GM18505 (cell line): Measurements from ENCODE around the gene CHRDL2.
A peak's percentile ranks its signal among the peaks of the same experiment; 100 is the strongest.
"Not testable (repeated sequence)": the region's sequence is repeated elsewhere in the genome, so short reads cannot be mapped to it uniquely, and the experiment has no call there.

Experiments
- ATAC-seq: cut with Tn5 transposase; IDR thresholded peaks from one replicate; pipeline ENCODE4 v1.9.1; 2021; ENCODE audit not compliant: unreplicated experiment
- POLR2A ChIP-seq: IDR thresholded peaks from 4 replicates; pipeline ENCODE4 v1.6.1; 2011; ENCODE audit warnings: borderline replicate concordance; ENCODE audit not compliant: insufficient read depth, insufficient read length; ENCODE audit errors: extremely low read depth

Gene CHRDL2

DNA sequence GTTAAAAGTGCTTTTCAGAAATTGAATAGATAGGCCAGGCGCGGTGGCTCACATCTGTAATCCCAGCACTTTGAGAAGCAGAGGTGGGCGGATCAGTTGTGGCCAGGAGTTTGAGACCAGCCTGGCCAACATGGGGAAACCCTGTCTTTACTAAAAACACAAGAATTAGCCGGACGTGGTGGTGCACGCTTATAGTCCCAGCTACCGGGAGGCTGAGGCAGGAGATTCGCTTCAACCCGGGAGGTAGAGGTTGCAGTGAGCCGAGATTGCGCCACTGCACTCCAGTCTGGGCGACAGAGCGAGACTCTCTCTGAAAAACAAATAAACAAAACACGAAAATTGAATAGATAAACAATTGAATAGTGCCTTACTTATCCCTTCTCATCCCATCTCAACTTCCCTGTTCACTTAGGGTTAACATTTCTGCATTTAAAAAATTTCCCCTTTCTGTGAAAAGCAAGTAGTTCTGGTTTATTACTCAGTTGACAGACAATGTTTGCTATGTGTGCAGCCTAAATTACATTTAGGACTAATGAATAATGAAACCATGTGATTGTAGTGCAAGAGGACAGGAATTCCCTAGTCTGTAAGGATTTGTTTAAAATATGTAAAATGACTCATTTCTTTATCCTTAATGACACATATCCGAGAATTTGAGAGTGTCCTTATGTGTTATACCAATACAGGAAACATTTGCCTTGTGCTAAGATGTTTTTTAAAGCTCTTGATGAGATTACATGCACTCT, 23.5 kb upstream of the CHRDL2 start:
- ATAC-seq: no peak
- TF ChIP-seq POLR2A: no peak

DNA sequence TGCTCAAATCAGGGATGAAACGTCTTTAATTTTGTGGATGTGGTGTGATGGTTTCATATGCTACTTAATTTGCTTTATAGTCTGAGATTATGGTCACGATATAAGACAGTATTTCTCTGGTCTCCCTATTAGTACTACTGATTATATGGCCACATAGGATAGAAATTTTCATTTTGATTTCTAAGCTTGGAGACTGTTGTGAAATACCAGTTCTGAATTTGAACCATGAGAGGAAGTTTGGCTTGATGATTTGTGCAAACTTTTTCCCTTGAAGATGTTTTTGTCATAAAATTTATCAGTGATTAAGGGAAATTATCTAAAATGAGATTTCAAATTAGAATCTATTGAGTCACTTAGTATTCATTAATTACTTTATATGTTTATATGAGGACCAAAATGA, 20.1 kb upstream of the CHRDL2 start:
- no peak for ATAC-seq
- TF ChIP-seq POLR2A: no peak

DNA sequence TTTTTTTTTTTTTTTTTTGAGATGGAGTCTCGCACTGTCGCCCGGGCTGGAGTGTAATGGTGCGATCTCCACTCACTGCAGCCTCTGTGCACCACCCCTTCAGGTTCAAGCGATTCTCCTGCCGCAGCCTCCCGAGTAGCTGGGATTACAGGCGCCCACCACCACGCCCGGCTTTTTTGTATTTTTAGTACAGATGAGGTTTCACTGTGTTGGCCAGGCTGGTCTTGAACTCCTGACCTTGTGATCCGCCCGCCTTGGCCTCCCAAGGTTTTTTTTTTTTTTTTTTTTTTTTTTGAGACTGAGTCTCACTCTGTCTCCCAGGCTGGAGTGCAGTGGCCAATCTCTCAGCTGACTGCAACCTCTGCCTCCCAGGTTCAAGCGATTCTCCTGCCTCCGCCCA, 19.4 kb upstream of the CHRDL2 start:
- not testable (repeated sequence) for ATAC-seq

DNA sequence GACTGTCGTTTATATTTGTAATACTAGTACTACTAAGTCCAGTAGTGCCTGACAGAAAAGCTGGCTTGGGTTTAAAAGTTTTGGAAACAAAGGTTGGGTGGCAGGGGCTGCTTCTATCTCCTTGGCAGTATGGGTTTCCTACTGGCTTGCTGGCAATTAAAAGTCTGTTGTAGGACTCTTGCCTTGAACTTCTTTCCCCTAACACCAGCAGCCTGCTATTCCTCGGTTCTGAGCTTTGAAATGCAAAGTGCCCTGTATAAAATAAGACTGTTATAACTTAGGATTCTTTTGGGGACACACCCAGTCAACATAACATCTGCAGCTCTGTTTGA, 18.7 kb upstream of the CHRDL2 start:
- ATAC-seq: no peak
- TF ChIP-seq POLR2A: no peak

DNA sequence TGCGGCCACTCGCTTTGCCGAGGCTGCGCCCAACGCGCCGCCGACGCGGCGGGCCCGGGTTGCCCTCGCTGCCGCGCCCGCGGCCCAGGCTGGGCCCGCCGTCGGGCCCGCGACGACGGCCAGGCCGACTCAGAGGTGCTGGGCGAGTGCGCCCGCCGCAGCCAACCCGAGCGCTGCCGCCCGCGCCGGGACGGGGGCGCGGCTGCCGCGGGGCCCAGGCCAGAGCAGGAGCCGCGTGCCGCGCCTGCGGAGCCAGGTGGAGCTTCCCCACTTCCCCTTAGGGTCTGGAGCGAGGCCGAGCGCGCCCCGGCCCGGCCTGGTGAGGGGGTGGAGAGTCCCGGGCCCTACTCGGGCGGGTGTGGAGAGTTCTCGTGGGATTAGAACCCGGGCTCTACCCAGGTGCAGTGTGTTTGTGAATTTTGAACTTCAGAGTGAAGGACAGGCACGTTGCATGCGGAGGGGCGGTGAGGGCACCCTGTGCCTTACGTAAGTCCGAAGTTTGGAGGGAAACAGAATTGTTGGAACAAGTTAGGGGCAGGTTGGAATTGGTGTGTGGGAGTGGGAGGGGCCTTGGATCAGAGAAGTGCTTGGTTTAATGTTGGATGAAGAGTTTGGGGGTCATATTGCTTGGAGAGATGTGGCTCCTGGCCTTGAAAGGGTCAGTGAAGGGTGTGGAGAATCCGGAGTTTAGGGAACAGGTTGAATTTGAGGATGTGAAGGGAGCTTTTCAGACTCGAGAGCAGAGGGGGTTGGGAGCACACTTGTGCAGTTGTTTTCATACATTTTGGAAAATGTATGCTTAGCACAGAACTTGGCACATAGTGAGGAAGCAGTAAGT, 18.1 kb upstream of the CHRDL2 start:
- peak; percentile 50 for ATAC-seq
- TF ChIP-seq POLR2A: no peak

DNA sequence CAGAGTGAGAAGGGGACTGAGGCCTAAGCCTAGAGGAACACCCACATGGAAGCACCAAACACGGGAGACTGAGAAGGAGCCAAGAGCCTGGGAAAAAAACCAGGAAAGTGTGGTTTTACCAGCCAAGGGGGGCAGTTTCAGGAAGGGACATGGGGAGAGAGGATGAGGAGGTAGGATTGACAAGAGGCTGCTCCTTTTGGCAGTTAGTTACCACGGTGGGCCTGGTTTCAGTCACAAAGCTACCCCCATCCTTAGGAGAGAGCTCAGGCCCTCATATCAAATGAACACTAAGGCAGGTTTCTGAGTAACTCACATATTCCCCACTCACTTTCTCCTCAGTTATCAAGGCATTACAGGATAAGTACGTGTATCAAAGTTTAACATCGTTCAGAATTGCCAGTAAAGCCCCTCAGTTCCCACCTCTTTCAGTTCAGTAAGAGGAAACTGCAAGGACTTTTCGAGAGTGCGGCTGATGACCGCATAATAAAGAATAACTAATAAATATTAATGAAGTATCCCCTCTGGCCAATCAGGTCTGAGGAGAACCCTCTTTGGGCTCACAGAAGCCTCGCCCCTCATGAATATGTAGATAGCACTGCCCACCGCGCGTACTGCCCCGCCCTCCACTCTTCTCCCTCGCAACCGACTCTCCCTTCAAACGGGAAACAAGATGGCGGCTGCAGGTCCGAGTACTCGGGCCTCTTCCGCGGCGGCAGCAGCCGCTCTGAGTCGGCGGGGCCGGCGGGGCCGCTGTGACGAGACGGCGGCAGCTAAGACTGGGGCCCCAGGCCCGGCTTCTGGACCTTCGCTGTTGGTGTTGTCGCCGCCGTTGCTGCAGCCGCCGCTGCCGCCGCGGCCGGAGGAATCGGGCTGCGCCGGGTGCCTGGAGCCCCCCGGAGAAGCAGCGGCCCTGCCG, 17.2 kb upstream of the CHRDL2 start, which contains the start of gene RNF169:
TSS of gene RNF169 (plus strand) at position 639 of the 916 bp plus-strand sequence. CDS start at position 671, 32 bp downstream.
- TF ChIP-seq POLR2A: peak; percentile 91

DNA sequence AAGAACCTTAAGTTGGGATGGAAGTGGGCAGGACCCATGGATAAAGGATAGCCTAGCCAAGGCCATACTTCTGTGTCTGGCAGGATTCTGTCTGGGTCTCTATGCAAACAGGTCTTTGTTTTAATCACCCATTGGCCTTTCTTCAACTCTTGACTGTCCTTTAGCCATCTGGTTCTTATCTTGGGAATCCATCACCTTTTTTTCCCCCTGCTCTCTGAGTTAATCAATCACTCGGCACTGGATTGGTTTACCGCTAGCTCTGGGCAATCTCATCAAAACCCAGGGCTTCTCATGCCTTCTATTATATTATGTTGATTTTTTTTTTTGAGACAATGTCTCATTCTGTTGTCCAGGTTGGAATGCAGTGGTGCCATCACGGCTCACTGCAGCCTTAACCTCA, 15.6 kb upstream of the CHRDL2 start:
- TF ChIP-seq POLR2A: no peak
- ATAC-seq: no peak

More for the DNA sequence above, 17.2 kb upstream of the CHRDL2 start, which contains the start of gene RNF169:
- ATAC-seq: peak; percentile 94

DNA sequence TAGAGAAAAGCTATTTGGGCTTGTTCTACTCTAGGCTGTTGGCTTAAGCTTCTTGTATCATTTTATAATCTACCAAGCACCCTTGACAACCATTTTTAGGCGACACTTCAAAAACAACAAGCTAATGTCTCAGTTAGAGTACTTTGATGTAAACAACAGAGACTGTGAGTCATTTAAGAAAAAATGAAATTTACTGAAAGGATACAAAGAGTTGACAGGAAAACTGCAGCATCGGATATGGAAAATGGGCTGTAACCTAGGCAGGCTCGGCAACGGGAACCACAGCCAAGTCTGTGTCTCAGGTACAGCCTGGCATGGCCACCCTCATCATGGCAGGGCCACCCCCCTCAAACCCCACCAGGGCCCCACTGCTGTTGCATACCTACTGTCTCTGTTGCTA, 13.1 kb upstream of the CHRDL2 start:
- TF ChIP-seq POLR2A: no peak
- ATAC-seq: no peak

DNA sequence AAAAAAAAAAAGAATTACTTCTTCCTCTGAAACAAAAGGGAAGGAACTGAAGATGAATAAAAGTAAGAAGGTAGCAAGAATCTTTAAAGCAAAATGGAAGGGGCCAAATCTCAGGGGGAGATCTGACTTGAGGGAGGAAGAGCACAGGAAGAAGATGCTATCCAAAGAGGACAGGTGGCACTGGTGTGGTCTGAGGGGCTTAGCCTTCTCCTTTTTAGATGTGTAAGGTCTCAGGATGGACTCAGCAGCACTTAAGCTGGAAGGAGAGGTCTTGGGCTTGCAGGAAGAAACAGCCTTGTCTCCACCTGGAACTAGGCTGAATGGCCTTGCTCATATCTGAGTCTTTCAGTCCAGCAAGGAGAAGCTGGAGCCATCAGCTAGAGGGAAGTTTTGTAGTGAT, 12.4 kb upstream of the CHRDL2 start:
- no peak for ATAC-seq
- TF ChIP-seq POLR2A: no peak

DNA sequence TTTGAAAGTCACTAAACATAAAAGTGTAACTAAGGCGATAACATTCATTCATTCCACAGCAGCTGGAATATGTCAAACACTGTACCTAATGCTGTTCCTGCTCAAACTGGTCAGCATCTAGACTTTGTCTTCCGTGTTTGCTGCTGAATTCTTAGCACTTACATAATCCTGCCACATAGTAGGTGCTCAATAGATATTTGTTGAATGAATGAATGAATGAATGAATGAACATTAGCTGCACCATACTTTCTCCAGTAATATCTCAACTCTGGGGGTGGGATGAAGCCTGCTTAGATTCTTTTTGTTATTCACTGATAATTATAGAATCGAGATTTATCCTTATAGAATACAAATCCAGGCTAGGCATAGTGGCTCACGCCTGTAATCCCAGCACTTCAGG, 10.8 kb upstream of the CHRDL2 start:
- ATAC-seq: no peak
- TF ChIP-seq POLR2A: no peak

DNA sequence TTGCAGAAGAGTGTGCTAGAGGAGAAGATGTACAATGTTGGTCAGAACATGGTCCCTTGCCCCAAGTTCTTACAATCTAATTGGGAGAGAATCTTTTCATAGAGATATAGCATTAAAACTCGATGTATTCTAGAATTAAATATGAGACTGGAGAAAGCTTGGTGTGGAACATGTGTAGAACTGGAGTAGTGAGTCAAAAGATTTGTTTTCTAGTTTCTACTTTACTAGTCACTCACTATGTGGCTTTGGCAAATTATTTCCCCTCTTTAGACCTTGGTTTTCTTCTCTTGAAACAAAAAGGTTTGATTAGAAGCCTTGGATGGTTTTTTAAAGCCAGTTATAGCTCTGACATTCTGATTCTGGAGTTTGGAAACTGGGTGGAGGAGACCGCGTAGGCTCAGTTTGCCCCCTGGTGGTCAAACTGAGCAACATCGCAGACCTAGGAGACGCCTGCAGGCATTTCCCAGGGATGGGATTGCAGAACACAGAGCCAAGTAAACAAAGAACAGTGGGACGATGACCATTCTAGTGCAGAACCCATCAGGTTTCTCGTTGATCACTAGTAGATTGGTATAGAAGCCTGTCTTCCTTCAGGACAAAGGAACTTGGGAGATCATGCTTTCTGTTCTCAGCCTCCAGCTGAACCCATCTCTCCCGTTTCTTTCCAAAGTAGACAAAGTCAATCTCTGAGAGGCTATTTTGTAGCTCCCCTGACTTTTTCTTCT, 8.5 kb upstream of the CHRDL2 start:
- TF ChIP-seq POLR2A: no peak
- ATAC-seq: no peak

DNA sequence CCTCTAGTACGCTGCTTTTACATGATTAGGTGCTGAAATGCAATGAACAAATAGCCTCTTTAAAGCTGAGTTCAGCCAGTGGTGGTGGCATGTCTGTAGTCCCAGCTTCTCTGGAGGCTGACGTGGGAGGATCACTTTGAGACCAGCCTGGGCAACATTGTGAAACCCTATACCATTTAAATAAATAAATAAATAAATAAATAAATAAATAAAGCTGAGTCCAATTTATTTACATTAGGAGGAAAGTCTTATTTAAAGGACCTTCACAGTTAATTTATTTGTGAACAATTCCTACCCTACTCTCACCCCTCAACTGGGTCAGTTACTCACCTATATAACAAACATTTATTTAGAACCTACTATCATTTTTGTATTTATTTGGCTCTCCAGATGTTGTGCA, 4.8 kb upstream of the CHRDL2 start:
- no peak for ATAC-seq
- TF ChIP-seq POLR2A: no peak
